Ovary (tissue), 9 donors: Measurements from ENCODE around the gene ADRM1. TPM values are rescaled to one million over a fixed set of nuclear protein-coding genes. Genes with fewer than 3 reads are reported as not detected.

Source experiments
- DNase-seq, 5 donors: peaks; one replicate each; pipeline ENCODE4 v3.0.0-alpha.2; 2019 to 2020
- H3K27ac ChIP-seq, 2 donors: fragments of 200-600 bp; one replicate each; pipeline versions ENCODE4 v1.5.1 to v1.8.0; 2019 to 2022
- H3K27me3 ChIP-seq: fragments of 200-600 bp; one replicate; pipeline ENCODE4 v1.8.0; 2022
- H3K36me3 ChIP-seq: fragments of 200-600 bp; sonication (generic); one replicate; pipeline ENCODE4 v1.5.1; 2019
- H3K4me1 ChIP-seq: one replicate; pipeline ENCODE4 v1.8.1; 2013; ENCODE audit warnings: mild to moderate bottlenecking, moderate library complexity; ENCODE audit not compliant: insufficient read depth
- H3K4me3 ChIP-seq: fragments of 200-600 bp; sonication (generic); one replicate; pipeline ENCODE4 v1.5.1; 2017
- H3K9me3 ChIP-seq, 2 donors: fragments of 200-600 bp in 1 of 2; sonication (generic) in 1 of 2; one replicate each; pipeline versions ENCODE4 v1.5.1 to v1.8.1; 2013 to 2019; ENCODE audit warnings: mild to moderate bottlenecking in 1 of 2, moderate library complexity in 1 of 2
- EP300 ChIP-seq: sonication (generic); formaldehyde crosslinking; IDR thresholded peaks from one replicate; pipeline ENCODE4 v1.6.1; 2017; ENCODE audit warnings: antibody characterized with exemption
- POLR2A ChIP-seq: fragments of 450-650 bp; IDR thresholded peaks from one replicate; pipeline ENCODE4 v1.6.1; 2017; ENCODE audit warnings: antibody characterized with exemption, mild to moderate bottlenecking, moderate library complexity
- WGBS, 3 donors: extraction: QIAGEN DNeasy Blood & Tissue Kit in 1 of 3; methylation state at CpG; one replicate each; pipeline versions ENCODE4 v1.1.5 to v1.1.7; 2013 to 2017; 5-methylcytosine and 5-hydroxymethylcytosine counted together
- intact Hi-C, 4 donors: fragments of 100-400 bp; cut with DNase I; formaldehyde crosslinking; loops; one replicate each; pipeline versions ENCODE4 v1.11.0 to v1.15.1; 2022 to 2023
- polyA plus RNA-seq, 2 donors: library from polyadenylated mRNA; stranded (reverse); fragments of 200-250 nt in 1 of 2; fragments of 350-450 nt in 1 of 2; fragmentation: Illumina TruSeq in 1 of 2; extraction: RNeasy Lipid Tissue Mini Kit (QIAGEN cat#74804) in 1 of 2; gene quantifications; one replicate each; pipeline ENCODE4 v1.2.3, GENCODE V29; 2013 to 2014
- total RNA-seq, 7 donors: library from RNA; depleted of rRNA in 2 of 7; stranded (reverse); fragments of >200 nt in 2 of 7; fragmentation: NEBNext Ultra II Directional in 3 of 7; extraction: Animal tissue kit (Norgen Biotek cat#: 25700) in 3 of 7; gene quantifications; one replicate each; pipeline versions ENCODE4 v1.1.0 to v1.2.4, GENCODE V29; 2016 to 2023
- TF ChIP-seq, protein P1 (sequence below), 3 donors: fragments of 450-650 bp in 2 of 3; fragments of 200-600 bp in 1 of 3; IDR thresholded peaks; one replicate each; pipeline versions ENCODE4 v1.5.1 to v1.8.0; 2016 to 2022; ENCODE audit warnings: antibody characterized with exemption in 3 of 3, mild to moderate bottlenecking in 1 of 3
- donor health status: DM: no; HTN: no; CAD: no; lungs with moderate emphysema.
- donor health status: DM: no; HTN: no; CAD: no.
- donor health status: Bipolar disorder and iron deficiency.
- donor health status: DM: yes; HTN: yes; CAD: no.
- donor health status: DM: no; HTN: no; CAD: no.
- donor health status: DM: yes; HTN: yes; CAD: no.

Gene ADRM1
- total and polyA plus RNA-seq, 9 donors, result 7.8 to 109 (median 55.2) TPM

DNA sequence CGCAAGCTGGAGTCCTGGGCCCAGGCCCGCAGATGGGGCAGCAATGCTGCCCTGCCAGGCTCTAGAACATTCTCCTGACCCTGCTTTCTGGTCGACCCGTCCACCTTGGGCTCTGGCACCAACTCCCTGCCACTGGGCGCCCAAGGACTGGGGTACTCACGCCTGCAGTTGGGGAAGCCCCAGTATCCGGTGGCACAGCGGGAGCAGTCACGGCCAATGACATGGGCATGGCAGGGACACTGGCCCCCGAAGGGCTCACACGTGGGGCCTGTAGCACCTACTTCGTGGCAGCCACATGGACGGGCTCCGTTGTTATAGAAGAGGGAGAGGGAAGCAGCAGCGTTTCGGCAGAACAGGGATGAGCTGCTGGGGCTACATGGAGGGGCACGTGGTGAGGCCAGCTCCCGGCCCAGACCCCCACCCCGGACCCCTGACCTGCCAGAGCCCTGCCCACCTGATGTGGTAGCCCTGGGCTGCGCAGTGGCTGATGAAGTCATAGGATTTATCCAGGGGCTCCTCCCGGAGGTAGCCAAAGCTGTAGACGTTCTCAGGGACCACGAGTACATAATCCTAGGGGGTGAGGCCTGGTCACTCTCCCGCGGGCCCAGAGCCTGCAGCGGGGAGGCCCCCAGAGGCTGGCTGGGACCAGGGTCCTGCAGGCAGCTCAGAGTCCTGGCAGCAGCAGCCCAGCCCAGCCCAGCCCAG, 26.0 kb downstream of the ADRM1 start:
- TF ChIP-seq EP300, result no peak
- TF ChIP-seq, protein P1, sequence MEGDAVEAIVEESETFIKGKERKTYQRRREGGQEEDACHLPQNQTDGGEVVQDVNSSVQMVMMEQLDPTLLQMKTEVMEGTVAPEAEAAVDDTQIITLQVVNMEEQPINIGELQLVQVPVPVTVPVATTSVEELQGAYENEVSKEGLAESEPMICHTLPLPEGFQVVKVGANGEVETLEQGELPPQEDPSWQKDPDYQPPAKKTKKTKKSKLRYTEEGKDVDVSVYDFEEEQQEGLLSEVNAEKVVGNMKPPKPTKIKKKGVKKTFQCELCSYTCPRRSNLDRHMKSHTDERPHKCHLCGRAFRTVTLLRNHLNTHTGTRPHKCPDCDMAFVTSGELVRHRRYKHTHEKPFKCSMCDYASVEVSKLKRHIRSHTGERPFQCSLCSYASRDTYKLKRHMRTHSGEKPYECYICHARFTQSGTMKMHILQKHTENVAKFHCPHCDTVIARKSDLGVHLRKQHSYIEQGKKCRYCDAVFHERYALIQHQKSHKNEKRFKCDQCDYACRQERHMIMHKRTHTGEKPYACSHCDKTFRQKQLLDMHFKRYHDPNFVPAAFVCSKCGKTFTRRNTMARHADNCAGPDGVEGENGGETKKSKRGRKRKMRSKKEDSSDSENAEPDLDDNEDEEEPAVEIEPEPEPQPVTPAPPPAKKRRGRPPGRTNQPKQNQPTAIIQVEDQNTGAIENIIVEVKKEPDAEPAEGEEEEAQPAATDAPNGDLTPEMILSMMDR (IDR thresholded peaks at IDR 0.05), result no peak
- no peak for TF ChIP-seq POLR2A
- intact Hi-C loops, result no loop called here
- Histone ChIP-seq H3K36me3 (no peaks in the 10 kb centered on the region), H3K4me1 (no peaks in the 10 kb centered on the region), H3K4me3 (no peak overlapping the region), H3K9me3 (no peaks in the 10 kb centered on the region), H3K27me3 (no peaks in the 10 kb centered on the region), H3K27ac (no peak overlapping the region)
- DNase-seq, result no peak
- WGBS, 3 donors, result 89 to 93% (median 89%) methylated on average over 26 of the region's 26 CpGs

DNA sequence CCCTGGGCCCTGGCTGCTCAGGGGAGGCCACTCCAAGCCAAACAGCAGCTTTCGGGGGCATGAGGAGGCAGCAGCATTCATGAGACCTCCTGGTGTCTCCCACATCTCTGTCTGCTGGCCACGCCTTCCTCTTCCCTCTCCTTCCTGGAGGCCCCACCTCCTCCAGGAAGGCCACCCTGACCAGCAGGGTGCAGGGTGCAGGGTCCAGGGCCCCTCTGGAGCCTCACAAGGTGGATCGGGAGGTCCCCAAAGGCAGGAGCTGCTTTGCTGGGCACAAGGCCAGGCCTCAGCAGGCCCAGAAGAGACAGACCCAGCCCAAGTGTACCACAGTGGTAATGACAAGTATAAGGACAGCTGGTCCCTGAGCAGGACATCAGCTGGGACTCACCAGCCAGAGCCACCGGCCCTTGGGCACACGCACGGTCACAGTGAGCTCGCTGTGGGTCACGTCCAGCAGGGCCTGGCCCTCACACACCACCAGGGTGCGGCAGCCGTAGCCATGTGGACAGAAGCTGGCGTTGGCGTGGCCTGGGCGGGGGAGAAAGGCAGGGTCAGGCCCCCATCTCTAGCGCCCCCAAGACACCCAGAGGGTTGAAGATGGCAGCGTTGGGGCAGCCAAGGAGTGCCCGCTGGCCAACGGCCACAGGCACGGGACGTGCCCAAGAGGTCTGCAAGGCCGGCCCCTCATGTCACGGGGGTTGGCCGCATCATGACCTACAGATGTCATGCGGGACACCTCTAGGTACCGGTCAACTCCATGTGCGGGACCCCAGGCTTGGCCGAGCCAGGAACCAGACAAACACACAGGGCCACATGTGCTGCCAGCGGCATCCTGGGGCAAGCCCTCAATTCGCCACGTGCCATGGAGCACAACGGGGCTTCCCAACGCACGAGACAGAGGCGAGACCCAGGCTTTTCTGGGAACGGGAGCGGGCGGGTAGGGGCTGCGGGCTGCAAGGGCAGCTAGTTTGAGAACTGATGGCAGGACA, 26.9 kb downstream of the ADRM1 start:
- H3K4me1 ChIP-seq, result no peaks in the 10 kb centered on the region
- H3K4me3 ChIP-seq, result no peak overlapping the region
- H3K9me3 ChIP-seq, result no peaks in the 10 kb centered on the region
- TF ChIP-seq POLR2A (no peak), EP300 (no peak)
- TF ChIP-seq, protein P1 (IDR thresholded peaks at IDR 0.05), result no peak
- no peaks in the 10 kb centered on the region for H3K27me3 ChIP-seq
- no peak for DNase-seq
- WGBS, 3 donors, result 91 to 96% (median 94%) methylated on average over 37 of the region's 37 CpGs
- no peaks in the 10 kb centered on the region for H3K36me3 ChIP-seq
- H3K27ac ChIP-seq, result no peak overlapping the region
- intact Hi-C loops, result no loop called here

DNA sequence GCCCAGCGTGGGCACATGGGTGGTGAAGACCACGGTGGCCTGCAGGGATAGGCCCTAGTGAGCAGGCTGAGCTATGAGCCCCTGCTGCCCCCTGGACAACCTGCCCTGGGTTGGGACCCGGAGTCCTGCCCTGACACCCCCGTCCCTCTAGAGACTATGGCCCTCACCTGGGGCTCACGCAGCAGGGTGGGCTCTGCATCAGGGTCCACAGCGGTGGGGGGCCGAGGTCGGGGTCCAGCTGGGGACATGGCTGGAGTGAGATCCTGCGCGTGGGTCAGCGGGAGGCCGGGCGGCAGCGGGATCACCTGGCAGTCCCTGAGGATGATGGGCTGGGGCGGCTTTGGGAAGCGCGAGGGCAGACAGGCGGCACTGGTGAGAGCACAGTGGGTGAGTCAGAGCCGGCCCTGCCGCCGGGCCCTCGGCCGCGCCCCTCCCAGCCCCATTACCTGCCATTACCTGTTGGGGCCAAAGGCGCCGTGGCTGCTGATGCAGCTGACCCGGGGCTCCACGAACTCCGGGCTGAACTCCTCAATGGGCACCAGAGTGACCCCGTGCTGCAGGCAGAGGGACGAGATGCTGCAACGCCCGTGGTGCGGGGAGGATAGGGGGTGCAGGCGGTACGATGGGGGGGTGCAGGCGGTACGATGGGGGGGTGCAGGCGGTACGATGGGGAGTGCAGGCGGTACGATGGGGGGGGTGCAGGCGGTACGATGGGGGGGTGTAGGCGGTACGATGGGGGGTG, 27.9 kb downstream of the ADRM1 start:
- 82 to 91% (median 85%) methylated on average over 35 to 46 of the region's 46 CpGs for WGBS, 3 donors
- no peaks in the 10 kb centered on the region for H3K36me3 ChIP-seq
- TF ChIP-seq, protein P1 (IDR thresholded peaks at IDR 0.05), result no peak
- TF ChIP-seq EP300, result no peak
- H3K4me3 ChIP-seq, result no peak overlapping the region
- no peak for DNase-seq
- intact Hi-C loops, result no loop called here
- no peaks in the 10 kb centered on the region for H3K27me3 ChIP-seq
- no peaks in the 10 kb centered on the region for H3K9me3 ChIP-seq
- H3K4me1 ChIP-seq, result no peaks in the 10 kb centered on the region
- no peak overlapping the region for H3K27ac ChIP-seq

DNA sequence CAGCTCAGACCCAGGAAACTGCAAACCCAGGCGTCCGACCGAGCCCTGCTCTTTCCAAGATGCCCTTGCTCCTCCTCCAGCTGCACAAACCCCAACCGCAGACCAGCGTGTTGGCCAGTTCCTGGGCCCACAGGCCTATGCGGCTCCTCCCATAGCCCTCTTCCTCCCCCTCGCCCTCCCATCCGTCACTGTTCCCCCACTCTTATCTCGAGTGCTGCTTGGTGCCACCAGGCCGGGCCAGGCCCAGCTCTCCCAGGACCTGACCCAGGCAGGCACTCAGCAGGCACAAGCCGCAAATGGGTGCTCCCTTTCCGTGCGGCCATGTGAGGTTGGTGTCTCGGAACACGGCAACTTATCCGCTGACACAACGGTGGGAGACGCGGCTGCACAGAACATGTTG, 28.6 kb downstream of the ADRM1 start:
- Histone ChIP-seq H3K4me3 (no peak overlapping the region), H3K4me1 (no peaks in the 10 kb centered on the region), H3K36me3 (no peaks in the 10 kb centered on the region), H3K27me3 (no peaks in the 10 kb centered on the region), H3K27ac (no peak overlapping the region), H3K9me3 (no peaks in the 10 kb centered on the region)
- WGBS, 3 donors, result 90 to 94% (median 91%) methylated on average over 19 of the region's 19 CpGs
- TF ChIP-seq EP300 (no peak), POLR2A (no peak)
- TF ChIP-seq, protein P1 (IDR thresholded peaks at IDR 0.05), result no peak
- intact Hi-C loops, result no loop called here
- no peak for DNase-seq
